OCI-LY3 (cell line): ENCODE results near the gene THUMPD1.

Source experiments
- H2AFZ ChIP-seq: fragments of 200-600, 300-600 bp; shearing (Covaris generic); 2 replicates; pipeline ENCODE4 v1.6.0; 2014; ENCODE audit warnings: antibody characterized with exemption, low read depth, low read length
- H3K27ac ChIP-seq: fragments of 200-600, 300-600 bp; sonication (generic); 2 replicates; pipeline ENCODE4 v1.5.1; 2014; ENCODE audit warnings: mild to moderate bottlenecking, low read length, moderate library complexity, mixed read lengths
- H3K27me3 ChIP-seq: fragments of 200-600, 300-600 bp; sonication (generic); 2 replicates; pipeline ENCODE4 v1.6.1; 2014; ENCODE audit warnings: low read depth, low read length, mixed read lengths
- H3K36me3 ChIP-seq: fragments of 200-600, 300-600 bp; sonication (generic); replicated peaks from 2 replicates; pipeline ENCODE3; 2014; ENCODE audit warnings: low read depth, low read length, mixed read lengths
- H3K4me1 ChIP-seq: fragments of 300-600, 200-600 bp; sonication (generic); 2 replicates; pipeline ENCODE4 v1.6.1; 2014; ENCODE audit warnings: low read length, mixed read lengths
- H3K4me2 ChIP-seq: fragments of 200-600, 300-600 bp; sonication (generic); 2 replicates; pipeline ENCODE4 v1.6.1; 2014; ENCODE audit warnings: low read length, mixed read lengths
- H3K4me3 ChIP-seq: fragments of 300-600, 200-600 bp; sonication (generic); 2 replicates; pipeline ENCODE4 v1.5.1; 2014; ENCODE audit warnings: antibody characterized with exemption, mild to moderate bottlenecking, low read length, moderate library complexity
- H3K79me2 ChIP-seq: fragments of 300-600, 200-600 bp; shearing (Covaris generic); 2 replicates; pipeline ENCODE4 v1.6.1; 2014; ENCODE audit warnings: mild to moderate bottlenecking, low read length, mixed read lengths
- H3K9ac ChIP-seq: fragments of 300-600, 200-600 bp; shearing (Covaris generic); 2 replicates; pipeline ENCODE4 v1.6.0; 2014; ENCODE audit warnings: mild to moderate bottlenecking, low read length, moderate library complexity
- H3K9me3 ChIP-seq: fragments of 200-600, 300-600 bp; shearing (Covaris generic); 2 replicates; pipeline ENCODE4 v1.6.1; 2014; ENCODE audit warnings: low read length, mixed read lengths; ENCODE audit not compliant: insufficient read depth
- H4K20me1 ChIP-seq: fragments of 200-600, 300-600 bp; sonication (generic); 2 replicates; pipeline ENCODE4 v1.6.1; 2016; ENCODE audit warnings: low read length, mixed read lengths; ENCODE audit not compliant: insufficient read depth
- CTCF ChIP-seq: fragments of 200-600, 300-600 bp; sonication (generic); IDR thresholded peaks from 2 replicates; pipeline ENCODE4 v1.5.1; 2014; ENCODE audit warnings: antibody characterized with exemption, low read length, low read depth
- EZH2phosphoT487 ChIP-seq: fragments of 200-600 bp; shearing (Covaris generic); IDR thresholded peaks from 2 replicates; pipeline ENCODE4 v1.6.1; 2018; ENCODE audit warnings: antibody characterized with exemption, mixed run types, low read depth

Gene THUMPD1

GRCh38 chr16:20741554-20742285 lies at the start of gene THUMPD1:
Gene THUMPD1 (minus strand): TSS chr16:20741818. CDS start chr16:20741739, 79 bp downstream.
- Histone ChIP-seq H3K4me2 (peak within 1 kb of the TSS; percentile 84), H3K9ac (peak within 1 kb of the TSS; percentile 97), H3K4me1 (peaks cover 38% of the 10 kb centered on the region), H3K36me3 (peaks cover 20% of the 10 kb centered on the region), H3K27me3 (no peaks in the 10 kb centered on the region), H3K79me2 (peaks cover 35% of the 10 kb centered on the region), H2AFZ (peak within 1 kb of the TSS; percentile 90), H4K20me1 (peaks cover 20% of the 10 kb centered on the region), H3K4me3 (peak within 1 kb of the TSS; percentile 99), H3K27ac (peak within 1 kb of the TSS; percentile 87), H3K9me3 (no peaks in the 10 kb centered on the region)
- TF ChIP-seq EZH2phosphoT487 (no peak), CTCF (peak; percentile 20)

- no peak overlapping the region for H2AFZ ChIP-seq
- peaks cover 6% of the 10 kb centered on the region for H3K36me3 ChIP-seq
- H3K9me3 ChIP-seq = no peaks in the 10 kb centered on the region
- no peaks in the 10 kb centered on the region for H4K20me1 ChIP-seq
- H3K4me1 ChIP-seq = no peaks in the 10 kb centered on the region
- no peak for TF ChIP-seq EZH2phosphoT487
- no peak for TF ChIP-seq CTCF
- H3K4me2 ChIP-seq = no peak overlapping the region
- H3K79me2 ChIP-seq = no peaks in the 10 kb centered on the region
- no peaks in the 10 kb centered on the region for H3K27me3 ChIP-seq
- H3K27ac ChIP-seq = no peak overlapping the region
- H3K4me3 ChIP-seq = no peak overlapping the region
- H3K9ac ChIP-seq = no peak overlapping the region
Observed at GRCh38 chr16:20789130-20789529, 47.5 kb upstream of the THUMPD1 start.

- no peaks in the 10 kb centered on the region for H3K79me2 ChIP-seq
- no peaks in the 10 kb centered on the region for H4K20me1 ChIP-seq
- no peak overlapping the region for H3K27ac ChIP-seq
- H3K4me1 ChIP-seq = no peaks in the 10 kb centered on the region
- no peak overlapping the region for H3K4me2 ChIP-seq
- H2AFZ ChIP-seq = no peak overlapping the region
- H3K27me3 ChIP-seq = no peaks in the 10 kb centered on the region
- no peaks in the 10 kb centered on the region for H3K9me3 ChIP-seq
- TF ChIP-seq EZH2phosphoT487 (no peak), CTCF (no peak)
- H3K36me3 ChIP-seq = peaks cover 3% of the 10 kb centered on the region
- H3K9ac ChIP-seq = no peak overlapping the region
- H3K4me3 ChIP-seq = no peak overlapping the region
Observed at GRCh38 chr16:20784204-20784603, 42.6 kb upstream of the THUMPD1 start.

- H3K36me3 ChIP-seq = peaks cover 6% of the 10 kb centered on the region
- no peaks in the 10 kb centered on the region for H3K79me2 ChIP-seq
- H3K27me3 ChIP-seq = no peaks in the 10 kb centered on the region
- no peaks in the 10 kb centered on the region for H4K20me1 ChIP-seq
- no peak overlapping the region for H3K4me3 ChIP-seq
- H3K27ac ChIP-seq = no peak overlapping the region
- no peak overlapping the region for H3K4me2 ChIP-seq
- TF ChIP-seq EZH2phosphoT487 (no peak), CTCF (no peak)
- no peaks in the 10 kb centered on the region for H3K9me3 ChIP-seq
- H3K4me1 ChIP-seq = no peaks in the 10 kb centered on the region
- no peak overlapping the region for H2AFZ ChIP-seq
- H3K9ac ChIP-seq = no peak overlapping the region
Observed at GRCh38 chr16:20782470-20782869, 40.9 kb upstream of the THUMPD1 start.
